ENCODE data around the gene COL6A1. TPM values are rescaled to one million over a fixed set of nuclear protein-coding genes. Genes with fewer than 3 reads are reported as not detected.

The COL6A1 gene
- total and polyA plus RNA-seq, 12 donors = 71.9 to 388 (median 143) TPM

- no peak for ATAC-seq
- Histone ChIP-seq H3K27ac (no peak overlapping the region), H3K9me3 (peaks cover 0 to 41% (median 14%) of the 10 kb centered on the region in 11 donors), H3K4me1 (no peaks in the 10 kb centered on the region), H3K36me3 (no peaks in the 10 kb centered on the region), H3K27me3 (peaks cover 0 to 3% (median 0%) of the 10 kb centered on the region in 7 donors), H3K4me3 (no peak overlapping the region)
- 75 to 80% methylated on average over 3 of the region's 3 CpGs for WGBS, 2 donors
- TF ChIP-seq, protein P1, sequence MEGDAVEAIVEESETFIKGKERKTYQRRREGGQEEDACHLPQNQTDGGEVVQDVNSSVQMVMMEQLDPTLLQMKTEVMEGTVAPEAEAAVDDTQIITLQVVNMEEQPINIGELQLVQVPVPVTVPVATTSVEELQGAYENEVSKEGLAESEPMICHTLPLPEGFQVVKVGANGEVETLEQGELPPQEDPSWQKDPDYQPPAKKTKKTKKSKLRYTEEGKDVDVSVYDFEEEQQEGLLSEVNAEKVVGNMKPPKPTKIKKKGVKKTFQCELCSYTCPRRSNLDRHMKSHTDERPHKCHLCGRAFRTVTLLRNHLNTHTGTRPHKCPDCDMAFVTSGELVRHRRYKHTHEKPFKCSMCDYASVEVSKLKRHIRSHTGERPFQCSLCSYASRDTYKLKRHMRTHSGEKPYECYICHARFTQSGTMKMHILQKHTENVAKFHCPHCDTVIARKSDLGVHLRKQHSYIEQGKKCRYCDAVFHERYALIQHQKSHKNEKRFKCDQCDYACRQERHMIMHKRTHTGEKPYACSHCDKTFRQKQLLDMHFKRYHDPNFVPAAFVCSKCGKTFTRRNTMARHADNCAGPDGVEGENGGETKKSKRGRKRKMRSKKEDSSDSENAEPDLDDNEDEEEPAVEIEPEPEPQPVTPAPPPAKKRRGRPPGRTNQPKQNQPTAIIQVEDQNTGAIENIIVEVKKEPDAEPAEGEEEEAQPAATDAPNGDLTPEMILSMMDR (IDR thresholded peaks at IDR 0.05) = no peak
- intact Hi-C loops (cut with DNase I) = loop anchor here in 1 of 10 donors (10.0 kb wide), 1 partner anchor 60 kb away; no protein-coding TSS in a partner anchor
- no peak for DNase-seq
Observed at GRCh38 chr21:45934554-45934953, 47.0 kb upstream of the COL6A1 start.

DNA sequence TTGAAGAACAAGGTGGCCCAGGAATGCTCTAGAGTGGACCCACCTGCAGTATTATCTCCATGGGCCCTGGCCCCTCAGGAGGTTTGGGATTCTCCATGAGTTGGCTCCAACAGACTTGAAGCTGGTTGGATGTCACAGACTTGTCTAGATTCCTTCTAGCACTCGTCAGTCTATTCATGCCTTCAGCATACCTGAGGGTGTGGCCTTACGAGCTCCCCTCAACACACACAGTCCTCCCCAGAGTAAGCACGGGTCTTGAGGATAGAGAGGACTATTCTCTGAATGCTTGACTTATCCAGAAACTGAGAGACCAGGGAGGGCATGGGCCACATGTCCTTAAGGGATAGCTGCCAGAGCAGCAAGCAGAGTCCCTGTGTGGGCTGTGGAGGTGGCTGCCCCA, 45.9 kb upstream of the COL6A1 start:
- Histone ChIP-seq H3K9me3 (peaks cover 0 to 41% (median 14%) of the 10 kb centered on the region in 11 donors), H3K27ac (no peak overlapping the region), H3K4me1 (no peaks in the 10 kb centered on the region), H3K27me3 (no peaks in the 10 kb centered on the region), H3K36me3 (no peaks in the 10 kb centered on the region), H3K4me3 (no peak overlapping the region)
- no peak for ATAC-seq
- TF ChIP-seq, protein P1 (IDR thresholded peaks at IDR 0.05) = no peak
- 78 to 84% methylated on average over 3 of the region's 3 CpGs for WGBS, 2 donors
- intact Hi-C loops (cut with DNase I) = loop anchor here in 1 of 10 donors (10.0 kb wide), 1 partner anchor 61 kb away; no protein-coding TSS in a partner anchor
- no peak for DNase-seq

DNA sequence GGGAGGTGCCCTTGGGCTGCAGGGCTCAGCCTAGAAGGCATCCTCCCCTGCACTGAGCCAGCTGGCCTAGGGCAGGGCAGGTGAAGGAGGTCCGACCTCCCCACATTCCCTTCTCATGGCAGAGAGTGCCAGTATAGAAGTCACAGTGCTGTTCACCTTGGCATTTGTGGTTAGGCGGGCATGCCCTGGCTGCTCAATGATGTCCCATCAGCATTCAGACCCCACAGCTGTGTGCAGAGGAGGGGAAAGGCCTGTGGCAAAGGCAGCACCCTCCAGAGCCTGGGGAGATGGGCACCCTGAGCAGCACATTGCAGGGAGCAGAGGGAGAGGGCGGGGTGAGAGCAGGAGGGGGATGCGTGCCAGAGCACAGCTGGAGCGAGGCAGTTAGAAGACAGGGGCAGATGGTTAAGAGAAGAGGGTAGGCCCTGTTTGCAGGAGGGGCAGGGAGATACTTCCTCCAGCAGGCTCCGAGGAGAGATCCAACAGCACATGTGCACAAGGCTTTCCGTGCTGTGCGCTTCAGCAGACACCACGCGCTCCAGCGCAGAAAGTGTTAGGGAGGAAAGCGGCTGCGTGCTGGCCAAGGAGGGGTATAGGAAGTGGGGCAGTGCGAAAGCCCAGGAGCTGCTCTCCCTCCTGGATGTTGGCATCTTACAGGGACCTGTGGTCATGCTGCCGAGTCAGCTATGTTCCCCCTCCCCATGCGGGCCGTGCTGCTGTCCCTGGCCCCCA, 43.7 kb upstream of the COL6A1 start:
- 80 to 84% methylated on average over 17 of the region's 17 CpGs for whole genome bisulfite sequencing, 2 donors
- Histone ChIP-seq H3K27me3 (no peaks in the 10 kb centered on the region), H3K4me3 (no peak overlapping the region), H3K36me3 (no peaks in the 10 kb centered on the region), H3K4me1 (no peaks in the 10 kb centered on the region), H3K27ac (no peak overlapping the region), H3K9me3 (peaks cover 0 to 41% (median 14%) of the 10 kb centered on the region in 11 donors)
- intact Hi-C loops (cut with DNase I) = loop anchor here in 1 of 10 donors (10.0 kb wide), 1 partner anchor 63 kb away; no protein-coding TSS in a partner anchor
- DNase-seq (no peak), ATAC-seq (no peak)
- TF ChIP-seq, protein P1 (IDR thresholded peaks at IDR 0.05) = no peak

DNA sequence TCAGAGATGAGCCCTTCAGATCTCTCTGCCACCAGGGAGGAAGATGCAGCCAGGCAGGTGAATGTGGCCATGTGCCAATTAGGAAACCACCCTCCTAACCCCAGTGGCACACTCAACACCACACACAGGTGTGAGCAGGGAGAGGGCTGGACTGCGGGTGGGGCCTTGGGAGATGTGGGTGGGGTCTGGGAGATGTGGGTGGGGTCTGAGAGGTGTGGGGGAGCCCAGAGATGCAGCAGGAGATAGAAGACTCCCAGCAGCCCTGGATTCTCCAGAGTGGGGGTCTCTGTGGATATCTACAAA, 43.2 kb upstream of the COL6A1 start:
- WGBS, 2 donors = 83% methylated on average over 1 of the region's 1 CpG
- H3K27me3 ChIP-seq = no peaks in the 10 kb centered on the region
- H3K4me3 ChIP-seq = no peak overlapping the region
- H3K4me1 ChIP-seq = no peaks in the 10 kb centered on the region
- no peak for ATAC-seq
- DNase-seq = no peak
- H3K9me3 ChIP-seq = peaks cover 0 to 41% (median 14%) of the 10 kb centered on the region in 11 donors
- intact Hi-C loops (cut with DNase I) = loop anchor here in 1 of 10 donors (10.0 kb wide), 1 partner anchor 64 kb away; no protein-coding TSS in a partner anchor
- H3K27ac ChIP-seq = no peak overlapping the region
- no peaks in the 10 kb centered on the region for H3K36me3 ChIP-seq
- TF ChIP-seq, protein P1 (IDR thresholded peaks at IDR 0.05) = no peak

Data from heart right ventricle (tissue), 16 donors.